ENCODE data around the gene MARCHF3.

- TF ChIP-seq POLR2A (IDR thresholded peaks at IDR 0.05; ENCODE audit: low read depth), result no peak
- TF ChIP-seq CTCF (IDR thresholded peaks at IDR 0.05), result no peak
- TF ChIP-seq POLR2AphosphoS5 (IDR thresholded peaks at IDR 0.05), result no peak
Measured at GRCh38 chr5:126938466-126938865, 91.9 kb downstream of the MARCHF3 start.

Data from esophagus muscularis mucosa (tissue), 3 donors.